CMK (cell line): ENCODE data around the gene PREX1.

Experiments used
- DNase-seq: peaks from one replicate; pipeline ENCODE4 v3.0.0-alpha.2; 2010; ENCODE audit warnings: low read depth

PREX1 gene

GRCh38 chr20:48653706-48654051 lies 174.1 kb downstream of the PREX1 start:
- no peak for DNase-seq

DNA sequence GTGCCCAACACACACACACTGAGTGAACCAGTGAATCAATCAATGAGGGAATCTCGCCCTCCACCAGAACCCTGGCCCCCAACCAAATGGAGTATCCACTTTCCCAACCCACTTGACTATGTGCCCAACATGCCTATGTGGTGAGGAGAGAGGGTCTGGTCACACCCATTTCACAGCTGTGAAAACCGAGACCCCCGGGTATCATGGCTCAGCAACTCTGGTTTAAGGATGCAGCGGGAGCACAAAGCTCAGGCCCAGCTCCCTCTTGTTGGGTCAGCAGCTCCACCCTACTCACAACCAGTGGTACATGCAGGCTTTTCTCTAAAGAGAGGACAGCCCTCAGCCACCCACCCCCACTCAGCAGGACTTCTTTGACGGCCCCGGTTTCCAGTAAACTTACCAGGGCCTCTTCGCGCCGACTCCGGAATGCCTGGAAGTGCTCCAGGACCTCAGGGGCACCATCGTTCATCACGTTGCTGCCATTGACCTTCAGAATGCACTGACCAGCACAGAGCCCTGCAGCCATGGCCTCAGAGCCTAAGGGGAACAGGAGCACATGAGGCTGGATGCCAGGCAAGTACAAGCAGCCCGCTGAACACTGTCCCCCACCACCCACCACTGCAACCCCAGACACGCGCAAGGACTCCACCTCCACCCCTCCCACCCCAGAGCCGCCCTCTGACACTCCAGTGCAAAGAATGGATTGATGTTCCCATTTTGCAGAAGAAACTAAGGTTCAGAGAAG lies 174.7 kb downstream of the PREX1 start:
- DNase-seq: no peak

- no peak for DNase-seq
Measured at GRCh38 chr20:48651960-48652359, 175.8 kb downstream of the PREX1 start.

DNA sequence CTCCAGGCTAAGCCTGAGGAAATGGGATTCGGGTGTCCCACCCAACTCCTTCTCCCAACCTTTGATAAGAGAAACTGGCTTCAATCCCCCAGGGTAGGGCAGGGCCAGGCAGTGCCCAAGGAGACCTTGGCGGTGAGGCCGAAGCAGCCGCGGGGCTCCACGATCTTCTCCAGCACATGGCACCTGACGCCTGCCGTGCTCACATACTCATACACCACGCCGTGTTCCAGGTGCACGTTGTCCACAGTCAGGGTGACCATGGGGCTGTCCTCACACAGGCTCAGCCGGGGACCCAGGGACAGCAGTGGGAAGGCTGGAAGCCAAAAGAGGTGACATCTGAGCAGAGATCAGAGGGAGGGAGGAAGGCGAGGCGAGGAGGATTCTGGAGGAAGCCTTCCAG lies 176.5 kb downstream of the PREX1 start:
- DNase-seq: no peak

DNA sequence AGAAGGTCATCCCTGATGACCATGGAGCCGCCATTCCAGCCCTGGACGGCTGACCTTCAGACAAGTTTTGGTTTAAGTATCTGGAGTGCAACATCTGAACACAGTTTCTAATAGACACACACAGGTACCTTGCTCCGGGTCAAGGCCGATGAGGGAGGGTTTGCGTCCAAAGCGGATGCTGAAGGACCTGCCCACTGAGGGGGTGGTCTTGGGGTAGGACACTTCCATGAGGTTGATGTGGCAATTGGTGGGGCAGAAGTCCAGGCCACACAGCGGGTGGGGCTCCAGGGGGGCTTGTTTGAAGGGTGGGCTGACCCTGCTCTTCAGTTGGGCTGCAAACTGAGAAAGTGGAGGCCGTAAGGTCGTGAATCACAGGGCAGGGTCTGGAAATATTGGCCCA lies 177.9 kb downstream of the PREX1 start:
- DNase-seq: no peak

DNA sequence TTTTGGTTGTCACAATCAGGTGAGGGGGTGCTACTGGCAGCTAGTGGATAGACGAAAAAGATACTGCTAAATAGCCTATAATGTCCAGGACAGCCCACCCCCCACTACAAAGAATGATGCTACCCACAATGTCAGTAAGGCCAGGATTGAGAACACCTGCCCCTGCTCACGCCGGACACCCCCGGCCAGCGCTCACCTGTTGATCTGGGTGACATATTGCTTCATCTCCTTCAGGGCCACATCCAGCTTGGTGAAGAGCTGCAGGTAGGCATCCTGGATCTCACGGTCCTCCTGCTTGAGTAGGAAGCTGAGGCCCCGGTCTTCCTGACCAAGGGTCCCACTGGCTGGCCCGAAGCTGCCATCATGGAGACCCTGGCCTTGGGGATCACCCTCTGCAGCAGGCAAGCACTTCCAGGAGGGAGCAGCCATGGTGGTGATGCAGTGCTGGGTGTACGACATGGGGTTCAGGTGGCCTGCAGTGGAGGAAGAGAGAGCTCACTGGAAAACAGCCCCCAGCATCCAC lies 178.6 kb downstream of the PREX1 start:
- DNase-seq: no peak

- no peak for DNase-seq
Measured at GRCh38 chr20:48648482-48649051, 179.2 kb downstream of the PREX1 start.

DNA sequence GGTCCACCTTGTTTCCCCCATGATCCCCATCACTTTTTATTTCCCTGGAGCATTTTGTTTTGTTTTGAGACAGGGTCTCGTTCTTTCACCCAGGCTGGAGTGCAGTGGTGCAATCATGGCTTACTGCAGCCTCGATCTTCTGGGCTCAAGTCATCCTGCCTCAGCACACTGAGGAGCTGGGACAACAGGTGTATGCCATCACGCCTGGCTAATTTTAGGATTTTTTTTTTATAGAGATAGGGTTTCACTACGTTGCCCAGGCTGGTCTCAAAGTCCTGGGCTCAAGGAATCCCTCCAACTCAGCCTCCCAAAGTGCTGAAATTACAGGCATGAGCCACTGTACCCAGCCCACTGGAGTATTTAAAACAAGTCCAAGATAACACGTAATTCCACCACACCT lies 179.9 kb downstream of the PREX1 start:
- no peak for DNase-seq

- DNase-seq: no peak
Measured at GRCh38 chr20:48645666-48646065, 182.1 kb downstream of the PREX1 start.

DNA sequence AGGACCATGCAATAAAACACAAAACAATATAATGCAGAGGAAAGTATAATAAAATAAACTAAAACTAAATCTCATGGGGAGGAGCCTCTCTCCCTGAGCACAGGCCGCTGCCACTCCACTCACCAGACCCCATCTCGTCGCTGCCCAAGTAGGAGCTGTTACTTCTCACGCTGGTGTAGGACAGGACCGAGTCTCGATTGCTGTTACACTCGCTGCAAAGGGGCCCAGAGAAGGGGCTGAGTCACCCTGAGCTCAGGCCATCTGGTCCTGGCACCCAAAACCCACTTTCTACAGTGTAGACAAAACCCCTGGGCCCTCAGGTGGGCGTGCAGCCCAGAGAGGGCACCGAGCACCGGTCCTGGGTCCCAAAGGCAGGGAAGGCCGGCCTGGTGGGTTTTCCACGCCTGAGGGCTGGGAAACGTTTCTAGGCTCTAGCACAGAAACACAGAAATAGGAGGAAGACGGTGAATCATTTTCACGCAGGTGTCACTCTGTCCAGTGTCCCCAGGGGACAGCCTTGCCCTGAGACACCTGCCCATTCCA lies 183.4 kb downstream of the PREX1 start:
- DNase-seq: no peak

DNA sequence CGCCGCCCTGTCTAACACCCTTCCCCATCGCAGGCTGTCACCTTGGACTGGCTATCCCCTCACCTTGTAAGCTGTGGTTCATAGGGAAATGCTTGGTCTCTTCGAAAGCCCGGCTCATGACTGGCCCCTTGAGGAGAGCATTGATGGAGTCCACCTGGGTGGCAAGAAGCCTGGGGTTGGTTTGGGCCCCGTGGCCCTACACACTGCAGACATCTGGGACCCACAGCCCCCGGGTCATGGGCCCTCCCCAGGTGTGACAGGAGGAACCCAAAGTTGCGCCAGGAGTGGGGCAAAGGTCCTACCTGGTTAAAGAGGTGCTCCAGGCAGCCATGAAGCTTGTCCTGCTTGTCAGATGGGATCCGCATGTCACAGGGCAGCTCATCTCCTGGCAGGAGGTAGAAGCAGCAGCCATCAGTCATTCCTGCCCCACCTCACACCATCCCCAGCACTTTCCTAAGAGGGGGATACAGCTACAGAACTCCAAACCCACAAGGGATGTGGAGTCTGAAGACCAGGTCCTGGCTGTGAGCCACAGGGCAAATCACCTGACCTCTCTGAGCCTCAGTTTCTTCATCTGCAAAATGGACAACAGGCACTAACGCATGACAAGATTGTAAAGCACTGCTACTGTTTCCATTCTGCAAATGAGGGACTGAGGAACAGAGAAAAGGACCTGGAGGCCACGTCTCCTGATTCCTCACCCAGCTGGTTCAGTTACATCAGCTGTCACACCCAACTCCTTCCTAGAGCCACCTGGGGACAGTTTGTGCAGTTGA lies 185.5 kb downstream of the PREX1 start:
- no peak for DNase-seq

DNA sequence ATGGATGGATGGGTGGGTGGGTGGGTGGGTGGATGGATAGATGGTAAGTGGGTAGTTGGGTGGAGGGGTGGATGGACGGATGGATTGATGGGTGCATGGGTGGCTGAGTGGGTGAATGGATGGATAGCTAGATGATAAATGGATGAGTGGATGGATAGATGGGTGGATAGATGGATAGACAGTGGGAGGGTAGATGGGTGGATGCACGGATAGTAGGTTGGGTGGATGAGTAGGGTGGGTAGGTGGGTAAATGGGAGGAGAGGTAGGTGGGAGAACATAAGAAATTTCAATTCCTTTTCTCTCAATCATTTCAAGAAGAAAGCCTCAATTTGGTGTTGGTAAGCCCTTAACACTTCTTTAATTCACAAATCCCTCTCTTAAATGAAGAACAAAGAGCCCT lies 186.9 kb downstream of the PREX1 start:
- DNase-seq: no peak

DNA sequence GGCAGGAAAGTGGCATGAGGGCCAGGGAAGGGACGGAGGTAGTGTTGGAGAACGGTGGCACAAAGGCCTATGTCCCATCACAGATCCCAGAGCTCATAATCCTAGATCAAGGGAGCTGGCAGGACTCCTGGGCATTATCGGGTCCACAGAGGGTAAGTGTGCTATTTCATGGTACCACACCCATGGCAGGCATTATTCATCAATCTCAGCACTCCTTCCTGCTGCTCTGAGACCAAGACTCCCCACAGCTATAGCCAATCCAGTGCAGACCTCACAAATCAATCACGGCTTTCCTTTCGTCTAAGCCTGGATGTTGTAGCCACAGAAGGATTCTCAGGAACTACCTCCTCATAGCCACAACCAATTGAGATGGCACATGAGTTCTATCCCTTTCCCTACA lies 187.9 kb downstream of the PREX1 start:
- DNase-seq: no peak

GRCh38 chr20:48638546-48638945 lies 189.3 kb downstream of the PREX1 start:
- no peak for DNase-seq

- DNase-seq: no peak
Measured at GRCh38 chr20:48637461-48637860, 190.3 kb downstream of the PREX1 start.

DNA sequence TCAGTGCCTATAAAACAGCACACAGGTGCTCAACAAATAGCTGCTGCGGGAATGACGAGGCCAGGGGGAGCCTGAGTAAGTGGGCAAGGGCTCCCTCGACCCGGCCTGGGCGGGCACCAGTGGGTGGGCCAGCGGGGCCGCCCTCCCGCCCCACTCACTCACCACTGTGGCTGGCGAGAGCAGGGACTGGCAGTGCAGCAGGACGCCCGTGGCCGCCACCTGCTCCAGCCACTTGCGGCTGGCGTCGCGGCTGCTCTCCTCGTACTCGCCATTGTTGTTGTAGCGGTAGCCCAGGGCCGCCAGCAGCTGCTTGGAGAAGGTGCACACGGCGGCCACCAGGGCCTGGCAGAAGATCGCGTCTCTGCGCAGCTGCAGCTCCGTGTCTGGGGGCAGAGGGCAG lies 191.5 kb downstream of the PREX1 start:
- no peak for DNase-seq

- DNase-seq: peak; percentile 29
Measured at GRCh38 chr20:48635791-48636267, 192.0 kb downstream of the PREX1 start.

- DNase-seq: no peak
Measured at GRCh38 chr20:48635361-48635760, 192.4 kb downstream of the PREX1 start.

GRCh38 chr20:48634641-48635040 lies 193.2 kb downstream of the PREX1 start:
- DNase-seq: no peak

DNA sequence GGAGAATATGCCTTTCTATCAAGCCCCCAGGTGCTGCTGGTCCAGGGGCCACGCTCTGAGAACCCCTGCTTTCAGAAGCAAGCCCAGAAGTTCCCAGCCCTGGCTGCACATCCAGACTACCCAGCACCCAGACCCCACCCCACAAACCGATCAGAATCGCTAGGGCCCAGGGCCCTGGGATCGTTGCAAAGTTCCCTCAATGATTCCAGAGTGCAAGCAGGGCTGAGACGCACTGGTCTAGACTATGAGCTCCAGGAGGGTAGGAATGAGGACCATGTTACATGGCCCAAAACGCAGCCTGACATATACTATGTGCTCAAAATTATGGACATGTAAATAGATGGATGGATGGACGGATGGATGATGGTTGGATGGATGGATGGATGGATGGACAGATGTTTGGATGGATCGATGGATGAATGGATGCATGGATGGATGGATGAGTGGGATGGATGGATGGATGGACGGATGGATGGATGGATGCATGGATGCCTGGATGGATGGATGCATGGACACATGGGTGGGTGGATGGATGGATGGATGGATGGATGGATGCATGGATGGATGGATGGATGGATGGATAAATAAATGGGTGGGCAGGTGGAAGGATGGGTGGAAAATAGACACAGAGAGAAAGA lies 194.1 kb downstream of the PREX1 start:
- DNase-seq: no peak

DNA sequence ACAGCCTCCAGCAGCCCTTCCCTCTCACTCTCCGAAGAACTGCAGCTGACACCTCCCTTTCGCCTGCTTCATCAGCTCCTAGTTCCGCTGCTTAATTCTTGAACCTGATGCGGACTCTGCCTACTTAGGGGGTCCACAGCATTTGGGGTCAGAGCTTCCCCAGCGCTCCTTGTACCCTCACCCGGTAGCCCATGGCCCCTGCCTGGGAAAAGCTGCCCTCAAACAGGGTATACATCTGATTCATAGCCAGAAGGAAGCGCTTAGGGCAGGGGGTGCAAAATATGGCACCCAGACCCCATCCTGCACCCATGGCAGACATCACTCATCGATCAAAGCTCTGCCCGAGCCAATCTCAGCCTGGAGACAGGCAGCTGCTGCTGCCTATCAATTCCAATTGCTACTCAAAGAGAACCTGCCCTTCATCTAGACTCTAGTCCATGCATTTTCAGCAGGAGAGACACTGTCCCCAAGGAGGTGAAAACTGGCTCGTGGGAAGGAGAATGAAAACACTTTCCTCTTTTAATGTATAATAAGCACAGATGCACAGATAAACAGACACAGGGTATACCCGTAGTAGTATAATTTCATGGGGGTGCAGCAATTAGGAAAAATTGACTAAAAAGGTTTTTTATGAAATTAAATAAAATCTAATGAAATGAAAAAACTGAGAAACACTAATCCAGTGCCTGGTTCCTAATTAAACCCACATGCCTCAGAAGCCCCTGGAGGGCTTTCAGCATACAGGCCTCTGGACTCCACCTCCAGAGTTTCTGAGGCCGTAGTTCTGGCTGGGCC lies 194.8 kb downstream of the PREX1 start:
- DNase-seq: no peak
